K562 (cell line): Measurements from ENCODE around the gene PGS1. TPM values are rescaled to one million over a fixed set of nuclear protein-coding genes. Genes with fewer than 3 reads are reported as not detected.

Source experiments
- ATF7 ChIP-seq: fragments of 450-650 bp; IDR thresholded peaks from 2 replicates; pipeline ENCODE4 v1.7.1; 2014; ENCODE audit warnings: mild to moderate bottlenecking, moderate library complexity
- ELF1 ChIP-seq: fragments of 200-800 bp; sonication (Bioruptor generic); IDR thresholded peaks from 2 replicates; pipeline ENCODE4 v1.6.1; 2016; ENCODE audit warnings: missing genetic modification characterization, missing compliant biosample characterization
- ETS2 ChIP-seq: IDR thresholded peaks from 2 replicates; pipeline ENCODE4 v1.6.1; 2016; ENCODE audit warnings: borderline replicate concordance, missing genetic modification characterization, mild to moderate bottlenecking, moderate library complexity, missing compliant biosample characterization; ENCODE audit not compliant: poor library complexity, severe bottlenecking
- KLF16 ChIP-seq: IDR thresholded peaks from 2 replicates; pipeline ENCODE4 v1.6.1; 2016; ENCODE audit warnings: antibody characterized with exemption
- MYNN ChIP-seq, 2 experiments: sonication (generic); formaldehyde crosslinking in 1 of 2; IDR thresholded peaks; 2 replicates each; pipeline versions ENCODE4 v1.5.0 to v1.6.1; 2016 to 2020; ENCODE audit warnings: antibody characterized with exemption in 1 of 2, missing genetic modification reagents in 1 of 2
- NBN ChIP-seq: fragments of 450-650 bp; IDR thresholded peaks from 2 replicates; pipeline ENCODE4 v1.6.1; 2016; ENCODE audit warnings: low read depth, mild to moderate bottlenecking
- RBBP5 ChIP-seq: fragments of 200-600 bp; sonication (generic); IDR thresholded peaks from 2 replicates; pipeline ENCODE4 v1.6.1; 2012; ENCODE audit warnings: borderline replicate concordance, mild to moderate bottlenecking, low read length, control low read depth, inconsistent platforms; ENCODE audit not compliant: insufficient read depth, poor library complexity, severe bottlenecking
- SIN3B ChIP-seq: fragments of 450-650 bp; IDR thresholded peaks from 2 replicates; pipeline ENCODE4 v1.6.1; 2017; ENCODE audit warnings: low read depth, mild to moderate bottlenecking, moderate library complexity
- SMC3 ChIP-seq: conservative IDR thresholded peaks from 2 replicates; pipeline ENCODE4 v1.6.1; 2011; ENCODE audit warnings: low read depth, low read length, improper control_type of control experiment; ENCODE audit not compliant: insufficient read depth
- TBP ChIP-seq: optimal IDR thresholded peaks from 2 replicates; pipeline ENCODE3; 2011; ENCODE audit warnings: low read depth, low read length, improper control_type of control experiment
- U2AF1 ChIP-seq: fragments of 200-400 bp; formaldehyde crosslinking; optimal IDR thresholded peaks from 2 replicates; pipeline ENCODE3; 2017; ENCODE audit warnings: mild to moderate bottlenecking, low read depth, low read length, moderate library complexity
- ZNF239 ChIP-seq: fragments of 250-450 bp; sonication (Bioruptor Pico); IDR thresholded peaks from 2 replicates; pipeline ENCODE4 v1.4.0; 2020; ENCODE audit warnings: mild to moderate bottlenecking
- ZNF75A ChIP-seq: fragments of 450-650 bp; formaldehyde crosslinking; IDR thresholded peaks from 2 replicates; pipeline ENCODE4 v1.4.0; 2020; ENCODE audit warnings: mild to moderate bottlenecking
- ZNF764 ChIP-seq: fragments of 250-450 bp; sonication (Bioruptor Pico); IDR thresholded peaks from 2 replicates; pipeline ENCODE4 v1.4.0; 2020; ENCODE audit warnings: low read depth, mild to moderate bottlenecking, moderate library complexity
- polyA plus RNA-seq, 8 experiments: library from polyadenylated mRNA; depleted of rRNA in 4 of 8; stranded (reverse) in 5 of 8; unstranded in 3 of 8; fragments of >200 nt; fragmentation: Nextera tagmentation in 2 of 8; fragmentation: Illumina TruSeq in 1 of 8; extraction: Ambion mirVana in 2 of 8; extraction: Trizol in 1 of 8; gene quantifications; 2 replicates each; pipeline versions ENCODE4 v1.2.1 to v1.2.3, GENCODE V29; 2011 to 2014; ENCODE audit warnings: inconsistent platforms in 1 of 8, missing spikeins in 1 of 8
- total RNA-seq, 7 experiments: library from RNA; depleted of rRNA in 6 of 7; stranded (reverse); fragments of >200 nt in 6 of 7; fragmentation: Illumina TruSeq in 2 of 7; extraction: Trizol in 2 of 7; gene quantifications; 2 replicates each; pipeline versions ENCODE4 v1.2.1 to v1.2.3, GENCODE V29; 2011 to 2021; ENCODE audit warnings: low replicate concordance in 1 of 7
- TF ChIP-seq, protein P1 (sequence below): fragments of 250-450 bp; sonication (Bioruptor Pico); IDR thresholded peaks from 2 replicates; pipeline ENCODE4 v1.8.0; 2022; ENCODE audit warnings: inconsistent platforms
- TF ChIP-seq, protein P2 (sequence below): conservative IDR thresholded peaks from 2 replicates; pipeline ENCODE4 v1.6.1; 2011; ENCODE audit warnings: low read depth, mild to moderate bottlenecking, low read length; ENCODE audit not compliant: control insufficient read depth
- TF ChIP-seq, protein P3 (sequence below): IDR thresholded peaks from 2 replicates; pipeline ENCODE4 v1.6.1; 2011; ENCODE audit warnings: borderline replicate concordance, low read depth, mild to moderate bottlenecking, moderate library complexity, low read length; ENCODE audit not compliant: insufficient read depth, poor library complexity, severe bottlenecking
- TF ChIP-seq, protein P4 (sequence below), 2 experiments: fragments of 200-800 bp in 1 of 2; sonication (Bioruptor generic) in 1 of 2; sonication (generic) in 1 of 2; formaldehyde crosslinking in 1 of 2; IDR thresholded peaks in 1 of 2; conservative IDR thresholded peaks in 1 of 2; 2 replicates each; pipeline versions ENCODE4 v1.5.0 to v1.6.1; 2016 to 2020; ENCODE audit warnings: missing compliant biosample characterization in 1 of 2, missing genetic modification characterization in 1 of 2, missing genetic modification reagents in 1 of 2

The PGS1 gene
- total and polyA plus RNA-seq, 9 of the 15 experiments (the other 6 are each of a cell fraction or from before 2014, with no cell fraction given) = 1.3 to 39.4 (median 22.3) TPM

DNA sequence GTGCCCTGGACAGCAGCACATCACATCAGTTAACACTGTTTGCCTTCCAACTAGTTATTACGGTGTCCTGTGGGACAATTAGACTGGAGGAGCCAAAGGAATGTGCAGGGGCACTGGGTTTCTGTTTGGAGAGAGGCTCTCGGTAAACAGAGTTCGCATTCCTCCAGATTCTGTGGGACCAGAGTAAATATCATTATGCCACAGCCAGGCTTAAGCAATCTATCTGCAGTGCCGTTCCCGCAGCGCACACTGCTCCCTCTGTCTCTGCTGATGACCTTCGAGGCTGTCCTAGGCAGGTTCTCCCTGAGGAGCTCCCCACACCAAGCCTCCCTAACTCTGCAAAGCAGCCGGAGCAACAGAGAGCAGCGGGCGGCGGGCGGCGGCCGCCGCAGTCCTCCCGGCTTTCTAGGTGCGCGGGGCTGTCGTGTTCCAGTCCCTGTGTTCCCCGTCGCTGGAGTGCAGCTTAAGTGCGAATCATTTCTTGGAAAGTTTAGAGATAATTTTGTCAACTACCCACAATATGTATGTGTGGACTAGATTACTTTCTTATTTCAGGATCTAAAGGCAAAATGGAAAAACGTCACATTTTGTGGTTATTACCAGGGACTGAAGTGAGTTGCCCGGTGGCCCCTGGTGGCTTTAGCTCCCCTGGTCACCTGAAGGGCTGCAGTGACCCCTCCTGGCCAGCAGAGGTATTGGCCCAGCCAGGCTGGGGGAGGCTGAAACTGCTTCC, 43.3 kb downstream of the PGS1 start (continued):
- TF ChIP-seq MYNN (IDR thresholded peaks at IDR 0.05) (0 out of 2 replicates have a peak, but pooled peaks have one; percentile 9), MYNN (CRISPR knock-in tag; IDR thresholded peaks at IDR 0.05) (no peak), SMC3 (peak; percentile 94), ZNF75A (no peak), ETS2 (tag) (no peak), KLF16 (0 out of 2 replicates have a peak, but pooled peaks have one; percentile 37), RBBP5 (peak; percentile 39), ELF1 (tag) (no peak), ZNF764 (CRISPR knock-in tag) (peak; percentile 72; the same call in 1 of the 2 replicates), NBN (peak; percentile 67; the same call in 1 of the 2 replicates), TBP (no peak), ZNF239 (CRISPR knock-in tag) (peak; percentile 18; the same call in 1 of the 2 replicates), SIN3B (peak; percentile 24; the same call in 1 of the 2 replicates), ATF7 (peak; percentile 56; the same call in 1 of the 2 replicates), U2AF1 (no peak)
- TF ChIP-seq, protein P1, sequence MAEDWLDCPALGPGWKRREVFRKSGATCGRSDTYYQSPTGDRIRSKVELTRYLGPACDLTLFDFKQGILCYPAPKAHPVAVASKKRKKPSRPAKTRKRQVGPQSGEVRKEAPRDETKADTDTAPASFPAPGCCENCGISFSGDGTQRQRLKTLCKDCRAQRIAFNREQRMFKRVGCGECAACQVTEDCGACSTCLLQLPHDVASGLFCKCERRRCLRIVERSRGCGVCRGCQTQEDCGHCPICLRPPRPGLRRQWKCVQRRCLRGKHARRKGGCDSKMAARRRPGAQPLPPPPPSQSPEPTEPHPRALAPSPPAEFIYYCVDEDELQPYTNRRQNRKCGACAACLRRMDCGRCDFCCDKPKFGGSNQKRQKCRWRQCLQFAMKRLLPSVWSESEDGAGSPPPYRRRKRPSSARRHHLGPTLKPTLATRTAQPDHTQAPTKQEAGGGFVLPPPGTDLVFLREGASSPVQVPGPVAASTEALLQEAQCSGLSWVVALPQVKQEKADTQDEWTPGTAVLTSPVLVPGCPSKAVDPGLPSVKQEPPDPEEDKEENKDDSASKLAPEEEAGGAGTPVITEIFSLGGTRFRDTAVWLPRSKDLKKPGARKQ (CRISPR knock-in tag) = 0 out of 2 replicates have a peak, but pooled peaks have one; percentile 27
- TF ChIP-seq, protein P2, sequence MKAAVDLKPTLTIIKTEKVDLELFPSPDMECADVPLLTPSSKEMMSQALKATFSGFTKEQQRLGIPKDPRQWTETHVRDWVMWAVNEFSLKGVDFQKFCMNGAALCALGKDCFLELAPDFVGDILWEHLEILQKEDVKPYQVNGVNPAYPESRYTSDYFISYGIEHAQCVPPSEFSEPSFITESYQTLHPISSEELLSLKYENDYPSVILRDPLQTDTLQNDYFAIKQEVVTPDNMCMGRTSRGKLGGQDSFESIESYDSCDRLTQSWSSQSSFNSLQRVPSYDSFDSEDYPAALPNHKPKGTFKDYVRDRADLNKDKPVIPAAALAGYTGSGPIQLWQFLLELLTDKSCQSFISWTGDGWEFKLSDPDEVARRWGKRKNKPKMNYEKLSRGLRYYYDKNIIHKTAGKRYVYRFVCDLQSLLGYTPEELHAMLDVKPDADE = no peak
- TF ChIP-seq, protein P3, sequence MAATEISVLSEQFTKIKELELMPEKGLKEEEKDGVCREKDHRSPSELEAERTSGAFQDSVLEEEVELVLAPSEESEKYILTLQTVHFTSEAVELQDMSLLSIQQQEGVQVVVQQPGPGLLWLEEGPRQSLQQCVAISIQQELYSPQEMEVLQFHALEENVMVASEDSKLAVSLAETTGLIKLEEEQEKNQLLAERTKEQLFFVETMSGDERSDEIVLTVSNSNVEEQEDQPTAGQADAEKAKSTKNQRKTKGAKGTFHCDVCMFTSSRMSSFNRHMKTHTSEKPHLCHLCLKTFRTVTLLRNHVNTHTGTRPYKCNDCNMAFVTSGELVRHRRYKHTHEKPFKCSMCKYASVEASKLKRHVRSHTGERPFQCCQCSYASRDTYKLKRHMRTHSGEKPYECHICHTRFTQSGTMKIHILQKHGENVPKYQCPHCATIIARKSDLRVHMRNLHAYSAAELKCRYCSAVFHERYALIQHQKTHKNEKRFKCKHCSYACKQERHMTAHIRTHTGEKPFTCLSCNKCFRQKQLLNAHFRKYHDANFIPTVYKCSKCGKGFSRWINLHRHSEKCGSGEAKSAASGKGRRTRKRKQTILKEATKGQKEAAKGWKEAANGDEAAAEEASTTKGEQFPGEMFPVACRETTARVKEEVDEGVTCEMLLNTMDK = peak; percentile 56
- TF ChIP-seq, protein P4, sequence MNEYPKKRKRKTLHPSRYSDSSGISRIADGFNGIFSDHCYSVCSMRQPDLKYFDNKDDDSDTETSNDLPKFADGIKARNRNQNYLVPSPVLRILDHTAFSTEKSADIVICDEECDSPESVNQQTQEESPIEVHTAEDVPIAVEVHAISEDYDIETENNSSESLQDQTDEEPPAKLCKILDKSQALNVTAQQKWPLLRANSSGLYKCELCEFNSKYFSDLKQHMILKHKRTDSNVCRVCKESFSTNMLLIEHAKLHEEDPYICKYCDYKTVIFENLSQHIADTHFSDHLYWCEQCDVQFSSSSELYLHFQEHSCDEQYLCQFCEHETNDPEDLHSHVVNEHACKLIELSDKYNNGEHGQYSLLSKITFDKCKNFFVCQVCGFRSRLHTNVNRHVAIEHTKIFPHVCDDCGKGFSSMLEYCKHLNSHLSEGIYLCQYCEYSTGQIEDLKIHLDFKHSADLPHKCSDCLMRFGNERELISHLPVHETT (CRISPR knock-in tag; conservative IDR thresholded peaks at IDR 0.05 in 1 of 2, IDR thresholded peaks at IDR 0.05 in 1 of 2) = no peak
